HepG2 (cell line): ENCODE measurements around the gene FBXW2. TPM values are rescaled to one million over a fixed set of nuclear protein-coding genes. Genes with fewer than 3 reads are reported as not detected.

Experiments
- AGO2 ChIP-seq: fragments of 200-400 bp; formaldehyde crosslinking; optimal IDR thresholded peaks from 2 replicates; pipeline ENCODE3; 2017; ENCODE audit warnings: mild to moderate bottlenecking, low read depth, low read length, moderate library complexity
- ATAD3A ChIP-seq: sonication (generic); formaldehyde crosslinking; IDR thresholded peaks from 2 replicates; pipeline ENCODE4 v1.4.0; 2020; ENCODE audit warnings: missing genetic modification reagents
- E2F2 ChIP-seq: sonication (generic); formaldehyde crosslinking; IDR thresholded peaks from 2 replicates; pipeline ENCODE4 v1.4.0; 2020; ENCODE audit warnings: missing genetic modification reagents, borderline replicate concordance
- E2F5 ChIP-seq: sonication (generic); formaldehyde crosslinking; conservative IDR thresholded peaks from 2 replicates; pipeline ENCODE4 v1.4.0; 2020; ENCODE audit warnings: missing genetic modification reagents
- EED ChIP-seq: sonication (generic); formaldehyde crosslinking; IDR thresholded peaks from 2 replicates; pipeline ENCODE4 v1.5.0; 2020; ENCODE audit warnings: mild to moderate bottlenecking, missing genetic modification reagents
- FUBP1 ChIP-seq: sonication (generic); formaldehyde crosslinking; IDR thresholded peaks from 2 replicates; pipeline ENCODE4 v1.5.1; 2020; ENCODE audit warnings: missing genetic modification reagents, mild to moderate bottlenecking, borderline replicate concordance
- LBX2 ChIP-seq: sonication (generic); formaldehyde crosslinking; IDR thresholded peaks from 2 replicates; pipeline ENCODE4 v1.5.0; 2020; ENCODE audit warnings: missing genetic modification reagents, mild to moderate bottlenecking, borderline replicate concordance
- RERE ChIP-seq: IDR thresholded peaks from 2 replicates; pipeline ENCODE4 v1.6.1; 2016; ENCODE audit warnings: low read depth, missing genetic modification reagents, missing compliant biosample characterization
- TRIM22 ChIP-seq: fragments of 450-650 bp; IDR thresholded peaks from 2 replicates; pipeline ENCODE4 v1.6.1; 2017
- TSC22D2 ChIP-seq: sonication (generic); formaldehyde crosslinking; IDR thresholded peaks from 2 replicates; pipeline ENCODE4 v1.5.1; 2020; ENCODE audit warnings: missing genetic modification reagents, mild to moderate bottlenecking, borderline replicate concordance
- ZIK1 ChIP-seq: sonication (generic); formaldehyde crosslinking; IDR thresholded peaks from 2 replicates; pipeline ENCODE4 v1.5.0; 2020; ENCODE audit warnings: mild to moderate bottlenecking, low read depth, missing genetic modification reagents, borderline replicate concordance
- ZNF264 ChIP-seq: sonication (generic); formaldehyde crosslinking; IDR thresholded peaks from 2 replicates; pipeline ENCODE4 v1.4.0; 2020; ENCODE audit warnings: missing genetic modification reagents
- ZNF446 ChIP-seq: sonication (generic); formaldehyde crosslinking; IDR thresholded peaks from 2 replicates; pipeline ENCODE4 v1.5.0; 2020; ENCODE audit warnings: mild to moderate bottlenecking, missing genetic modification reagents
- ZNF512 ChIP-seq: sonication (generic); formaldehyde crosslinking; IDR thresholded peaks from 2 replicates; pipeline ENCODE4 v1.4.0; 2020; ENCODE audit warnings: mild to moderate bottlenecking, missing genetic modification reagents
- ZNF605 ChIP-seq: sonication (generic); formaldehyde crosslinking; IDR thresholded peaks from 2 replicates; pipeline ENCODE4 v1.8.0; 2022; ENCODE audit warnings: mild to moderate bottlenecking, missing genetic modification reagents
- ZNF660 ChIP-seq: sonication (generic); formaldehyde crosslinking; IDR thresholded peaks from 2 replicates; pipeline ENCODE4 v1.5.1; 2020; ENCODE audit warnings: mild to moderate bottlenecking, low read depth, missing genetic modification reagents, borderline replicate concordance
- ZNF780A ChIP-seq: sonication (generic); formaldehyde crosslinking; IDR thresholded peaks from 2 replicates; pipeline ENCODE4 v1.8.0; 2022; ENCODE audit warnings: mild to moderate bottlenecking, missing genetic modification reagents, moderate library complexity
- polyA plus RNA-seq, 8 experiments: library from polyadenylated mRNA; depleted of rRNA in 3 of 8; stranded (reverse) in 7 of 8; unstranded in 1 of 8; fragments of >200 nt; fragmentation: Illumina TruSeq in 4 of 8; extraction: Trizol in 4 of 8; gene quantifications; 2 replicates each; pipeline versions ENCODE4 v1.2.1 to v1.2.3, GENCODE V29; 2011 to 2016; ENCODE audit warnings: low read depth in 4 of 8, missing spikeins in 1 of 8, mixed read lengths in 1 of 8; ENCODE audit not compliant: insufficient read depth in 1 of 8
- total RNA-seq, 5 experiments: library from RNA; depleted of rRNA; stranded (reverse); fragments of >200 nt; fragmentation: Illumina TruSeq; extraction: Trizol; gene quantifications; 2 replicates each; pipeline ENCODE4 v1.2.3, GENCODE V29; 2016; ENCODE audit warnings: low read depth in 1 of 5

FBXW2 gene
- total and polyA plus RNA-seq, 2 of the 13 experiments (the other 11 are each of a cell fraction or from before 2014, with no cell fraction given), result 35.4 to 43.1 TPM

GRCh38 chr9:120778758-120779157, 14.5 kb downstream of the FBXW2 start (continued):
- TF ChIP-seq E2F5 (CRISPR knock-in tag) (no peak), TSC22D2 (no peak), FUBP1 (CRISPR knock-in tag) (no peak), ZNF605 (CRISPR knock-in tag) (no peak), ZNF446 (no peak), ATAD3A (CRISPR knock-in tag) (no peak), LBX2 (CRISPR knock-in tag) (no peak), TRIM22 (no peak), ZNF780A (no peak), EED (no peak), ZNF660 (CRISPR knock-in tag) (no peak), E2F2 (CRISPR knock-in tag) (no peak), ZNF512 (CRISPR knock-in tag) (no peak), AGO2 (no peak), ZNF264 (CRISPR knock-in tag) (peak; percentile 81), RERE (CRISPR knock-in tag) (peak; percentile 85; the same call in 1 of the 2 replicates), ZIK1 (no peak)
